ENCODE results near the gene ANKS1B. TPM values are rescaled to one million over a fixed set of nuclear protein-coding genes. Genes with fewer than 3 reads are reported as not detected.

Gene ANKS1B
- total RNA-seq, 1 donor from 2014 or later = 11.3 TPM

DNA sequence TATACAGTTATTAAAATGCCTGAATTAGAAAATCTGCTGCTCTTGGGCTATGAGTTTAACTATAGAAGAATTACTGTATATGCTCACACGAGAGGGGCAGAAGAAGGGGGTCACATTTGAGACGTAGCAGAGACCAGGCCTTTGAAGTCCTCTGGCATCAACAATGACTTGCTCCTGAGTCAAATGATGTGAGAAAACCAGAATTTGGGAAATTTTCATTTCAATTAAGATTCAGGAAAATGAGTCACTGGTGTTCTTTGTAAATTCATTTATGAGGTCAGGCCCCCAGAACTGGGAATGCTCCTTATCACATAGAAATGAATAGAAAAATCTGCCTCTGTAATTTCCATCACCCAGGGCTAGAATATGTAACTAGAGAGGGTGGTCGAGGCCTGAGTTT lies 1246.7 kb downstream of the ANKS1B start:
- Mint-ChIP-seq H3K27ac (ENCODE audit: unreplicated experiment) (no peak overlapping the region), H3K4me1 (ENCODE audit: low read depth, unreplicated experiment) (peaks cover 7% of the 10 kb centered on the region), H3K27me3 (ENCODE audit: unreplicated experiment) (peaks cover 3% of the 10 kb centered on the region), H3K9me3 (ENCODE audit: unreplicated experiment) (no peaks in the 10 kb centered on the region), H3K36me3 (ENCODE audit: unreplicated experiment) (no peaks in the 10 kb centered on the region), H3K4me3 (ENCODE audit: unreplicated experiment) (no peak overlapping the region)
- TF ChIP-seq, protein P1, sequence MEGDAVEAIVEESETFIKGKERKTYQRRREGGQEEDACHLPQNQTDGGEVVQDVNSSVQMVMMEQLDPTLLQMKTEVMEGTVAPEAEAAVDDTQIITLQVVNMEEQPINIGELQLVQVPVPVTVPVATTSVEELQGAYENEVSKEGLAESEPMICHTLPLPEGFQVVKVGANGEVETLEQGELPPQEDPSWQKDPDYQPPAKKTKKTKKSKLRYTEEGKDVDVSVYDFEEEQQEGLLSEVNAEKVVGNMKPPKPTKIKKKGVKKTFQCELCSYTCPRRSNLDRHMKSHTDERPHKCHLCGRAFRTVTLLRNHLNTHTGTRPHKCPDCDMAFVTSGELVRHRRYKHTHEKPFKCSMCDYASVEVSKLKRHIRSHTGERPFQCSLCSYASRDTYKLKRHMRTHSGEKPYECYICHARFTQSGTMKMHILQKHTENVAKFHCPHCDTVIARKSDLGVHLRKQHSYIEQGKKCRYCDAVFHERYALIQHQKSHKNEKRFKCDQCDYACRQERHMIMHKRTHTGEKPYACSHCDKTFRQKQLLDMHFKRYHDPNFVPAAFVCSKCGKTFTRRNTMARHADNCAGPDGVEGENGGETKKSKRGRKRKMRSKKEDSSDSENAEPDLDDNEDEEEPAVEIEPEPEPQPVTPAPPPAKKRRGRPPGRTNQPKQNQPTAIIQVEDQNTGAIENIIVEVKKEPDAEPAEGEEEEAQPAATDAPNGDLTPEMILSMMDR (IDR thresholded peaks at IDR 0.05; ENCODE audit: partially characterized antibody, unreplicated experiment) = no peak
- DNase-seq = no peak

DNA sequence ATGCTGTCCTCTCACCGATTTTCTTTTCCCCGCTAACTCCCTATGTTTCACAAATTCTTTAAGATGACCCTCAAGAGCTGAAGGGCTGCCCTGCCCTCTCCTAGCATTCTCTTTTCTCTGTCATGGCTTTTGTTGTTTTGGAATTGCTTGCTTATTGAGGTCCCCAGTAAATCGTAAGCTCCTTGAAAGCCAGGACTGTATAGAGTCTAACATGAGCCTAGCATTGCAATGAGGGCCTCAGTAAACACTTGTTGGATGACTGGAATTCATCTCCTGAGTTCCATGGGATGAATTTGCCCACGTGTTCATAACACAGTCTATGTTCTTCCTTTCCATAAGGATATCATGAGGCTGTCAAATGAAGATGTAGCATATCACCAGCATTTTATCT lies 1247.4 kb downstream of the ANKS1B start:
- TF ChIP-seq, protein P1 (IDR thresholded peaks at IDR 0.05; ENCODE audit: partially characterized antibody, unreplicated experiment) = no peak
- Mint-ChIP-seq H3K4me3 (ENCODE audit: unreplicated experiment) (no peak overlapping the region), H3K27me3 (ENCODE audit: unreplicated experiment) (peaks cover 3% of the 10 kb centered on the region), H3K27ac (ENCODE audit: unreplicated experiment) (no peak overlapping the region), H3K36me3 (ENCODE audit: unreplicated experiment) (no peaks in the 10 kb centered on the region), H3K9me3 (ENCODE audit: unreplicated experiment) (no peaks in the 10 kb centered on the region), H3K4me1 (ENCODE audit: low read depth, unreplicated experiment) (peaks cover 7% of the 10 kb centered on the region)
- DNase-seq = no peak

DNA sequence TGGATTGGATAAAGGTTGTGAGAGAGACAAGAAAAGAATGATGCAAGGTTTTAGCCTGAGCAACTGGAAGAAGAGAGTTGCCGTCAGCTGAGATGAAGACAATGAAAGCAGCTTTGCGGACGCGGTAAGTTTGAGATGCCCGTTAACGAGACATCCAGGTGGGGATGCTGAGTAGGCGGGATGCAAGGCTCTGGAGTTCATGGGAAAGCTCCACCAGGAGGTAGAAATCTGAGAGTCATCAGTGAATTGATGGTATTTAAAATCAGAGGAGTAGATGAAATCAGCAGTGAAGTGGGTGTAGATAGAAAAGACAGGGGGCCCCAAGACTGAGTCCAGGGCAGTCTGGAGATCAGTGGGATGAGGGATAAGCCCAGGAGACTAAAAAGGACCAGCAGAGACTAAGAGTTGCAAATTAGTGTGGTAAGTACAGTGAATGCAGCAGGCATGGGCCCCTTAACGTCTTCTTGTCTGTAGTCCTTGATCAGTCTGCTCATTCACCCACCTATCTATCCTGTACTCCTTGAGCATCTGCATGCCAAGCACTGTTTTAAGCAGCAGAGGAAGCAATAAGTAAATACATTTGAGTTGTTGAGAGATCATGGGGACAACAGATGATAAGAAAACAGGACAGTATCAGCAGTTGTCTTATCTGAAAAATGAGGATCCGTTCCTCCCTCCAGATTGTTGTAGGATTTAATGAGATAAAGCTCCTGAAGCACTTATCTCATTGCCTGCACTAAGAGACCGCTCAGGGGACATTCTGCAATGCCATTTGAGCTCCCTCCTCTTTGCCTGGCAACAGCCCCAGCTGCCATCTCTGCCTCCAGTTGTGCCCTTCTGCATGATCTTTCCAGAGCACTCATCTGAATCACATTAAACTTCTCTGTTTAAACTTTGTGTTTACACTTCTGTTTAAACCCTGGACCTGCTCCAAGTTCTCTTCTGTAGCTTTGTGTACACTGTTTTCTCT lies 1248.1 kb downstream of the ANKS1B start:
- Mint-ChIP-seq H3K4me1 (ENCODE audit: low read depth, unreplicated experiment) (peaks cover 5% of the 10 kb centered on the region), H3K36me3 (ENCODE audit: unreplicated experiment) (no peaks in the 10 kb centered on the region), H3K27me3 (ENCODE audit: unreplicated experiment) (peaks cover 3% of the 10 kb centered on the region), H3K9me3 (ENCODE audit: unreplicated experiment) (no peaks in the 10 kb centered on the region), H3K4me3 (ENCODE audit: unreplicated experiment) (no peak overlapping the region), H3K27ac (ENCODE audit: unreplicated experiment) (no peak overlapping the region)
- TF ChIP-seq, protein P1 (IDR thresholded peaks at IDR 0.05; ENCODE audit: partially characterized antibody, unreplicated experiment) = no peak
- no peak for DNase-seq

DNA sequence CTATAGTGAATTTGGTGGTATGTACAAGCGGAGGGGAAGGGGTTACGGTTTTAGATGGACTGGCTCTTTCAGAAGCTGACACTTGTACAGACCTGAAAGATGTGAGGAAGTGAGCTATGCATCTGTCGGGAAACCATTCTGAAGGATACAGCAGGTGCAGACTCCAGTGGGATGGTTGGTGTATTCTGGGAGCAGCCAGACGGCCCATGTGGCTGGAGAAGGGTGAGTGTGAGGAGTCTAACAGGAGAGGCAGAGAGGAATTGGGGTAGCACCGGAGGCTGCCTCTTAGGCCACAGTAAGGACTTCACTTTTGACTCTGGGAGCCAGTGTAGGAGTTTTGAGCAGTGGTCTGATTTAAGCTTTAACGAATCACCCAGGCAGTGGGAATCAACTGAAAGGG lies 1248.9 kb downstream of the ANKS1B start:
- no peak overlapping the region for H3K4me3 Mint-ChIP-seq (ENCODE audit: unreplicated experiment)
- H3K36me3 Mint-ChIP-seq (ENCODE audit: unreplicated experiment) = no peaks in the 10 kb centered on the region
- peaks cover 3% of the 10 kb centered on the region for H3K27me3 Mint-ChIP-seq (ENCODE audit: unreplicated experiment)
- H3K9me3 Mint-ChIP-seq (ENCODE audit: unreplicated experiment) = no peaks in the 10 kb centered on the region
- TF ChIP-seq, protein P1 (IDR thresholded peaks at IDR 0.05; ENCODE audit: partially characterized antibody, unreplicated experiment) = no peak
- no peak overlapping the region for H3K27ac Mint-ChIP-seq (ENCODE audit: unreplicated experiment)
- DNase-seq = no peak
- peaks cover 2% of the 10 kb centered on the region for H3K4me1 Mint-ChIP-seq (ENCODE audit: low read depth, unreplicated experiment)

All from glutamatergic neuron (in vitro differentiated cells).